Hematopoietic multipotent progenitor cell treated with erythropoietin and hydrocortisone succinate and interleukin-3 and kit ligand, for 15 days (in vitro differentiated cells): Measurements from ENCODE around the gene GALNT11.
"Not testable (repeated sequence)": the region's sequence is repeated elsewhere in the genome, so short reads cannot be mapped to it uniquely, and the experiment has no call there.

Experiments
- DNase-seq: peaks from one replicate; pipeline ENCODE4 v3.0.0-alpha.2; 2015; ENCODE audit warnings: low spot score

GALNT11 gene

GRCh38 chr7:152025077-152025936 is at the start of gene GALNT11:
Gene GALNT11, plus strand, starts transcription at chr7:152025674. Its CDS starts 68,554 bp downstream, at chr7:152094228.
- peak; percentile 91 for DNase-seq

DNA sequence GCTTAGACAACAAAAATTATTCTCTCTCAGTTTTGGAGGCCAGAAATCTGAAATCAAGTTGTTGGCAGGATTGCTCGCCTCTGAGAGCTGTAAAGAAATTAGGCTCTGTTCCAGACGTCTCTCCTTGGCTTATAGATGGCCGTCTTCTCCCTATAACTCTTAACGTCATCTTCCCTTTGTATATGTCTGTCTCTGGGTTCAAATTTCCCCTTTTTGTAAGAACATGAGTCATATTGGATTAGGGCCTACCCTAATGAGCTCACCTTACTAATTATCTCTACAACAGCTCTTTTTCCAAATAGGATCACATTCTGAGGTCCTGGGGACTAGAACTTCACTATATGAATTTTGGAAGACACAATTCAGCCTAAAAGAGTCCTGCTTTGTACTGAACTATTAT is 46.9 kb upstream of the GALNT11 start:
- DNase-seq = no peak

DNA sequence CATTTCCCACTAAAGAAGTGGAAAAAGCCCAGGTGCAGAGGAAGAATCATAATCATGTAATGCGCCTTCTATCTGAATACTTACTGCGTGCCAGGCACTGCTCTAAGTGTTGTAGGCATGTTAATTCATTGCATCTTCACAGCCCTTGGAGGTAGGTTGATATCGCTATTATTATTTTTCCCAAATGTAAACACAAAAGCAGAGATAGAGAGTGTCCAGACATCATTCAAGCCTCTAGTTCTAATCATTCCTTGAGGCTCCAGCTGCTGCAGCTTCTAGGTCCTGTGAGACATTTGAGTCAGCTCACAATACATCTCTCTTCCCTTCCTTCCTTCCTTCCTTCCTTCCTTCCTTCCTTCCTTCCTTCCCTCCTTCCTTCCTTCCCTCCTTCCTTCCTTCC is 44.3 kb upstream of the GALNT11 start:
- no peak for DNase-seq

DNA sequence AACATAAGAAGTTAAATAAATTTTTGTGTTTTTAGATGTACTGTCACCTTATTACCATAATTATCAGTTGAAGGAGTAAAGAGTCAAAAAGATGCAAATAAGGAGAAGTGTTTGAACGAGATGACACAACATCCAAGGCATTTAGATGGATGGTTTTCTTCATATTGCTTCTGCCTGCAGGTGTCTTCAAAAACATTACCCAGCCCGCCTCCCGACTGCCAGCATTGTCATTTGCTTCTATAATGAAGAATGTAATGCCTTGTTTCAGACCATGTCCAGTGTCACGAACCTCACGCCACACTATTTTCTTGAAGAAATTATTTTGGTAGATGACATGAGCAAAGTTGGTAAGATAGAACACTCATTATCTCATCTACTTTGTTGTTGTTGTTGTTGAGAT is 42.7 kb upstream of the GALNT11 start:
- no peak for DNase-seq

DNA sequence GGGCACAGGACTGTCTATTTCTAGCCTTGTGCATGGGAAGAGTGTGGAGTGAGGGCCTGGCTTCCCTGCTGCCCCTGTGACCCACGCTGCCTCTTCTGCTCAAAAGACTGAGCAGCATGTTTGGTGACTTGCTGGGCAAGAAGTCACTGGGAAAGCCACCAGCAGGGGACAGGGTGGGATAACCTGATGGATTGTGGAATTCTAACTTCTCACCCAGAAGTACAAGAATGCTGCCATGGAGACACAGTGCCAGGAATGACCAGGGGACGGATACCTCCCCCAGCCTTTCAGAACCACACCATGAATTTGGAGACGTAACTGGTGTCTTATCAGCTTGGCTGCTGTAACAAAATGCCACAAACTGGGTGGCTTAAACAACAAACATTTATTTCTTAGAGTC is 40.9 kb upstream of the GALNT11 start:
- DNase-seq = no peak

GRCh38 chr7:151987748-151988529 is 37.5 kb upstream of the GALNT11 start:
- DNase-seq = no peak

GRCh38 chr7:151992375-151992774 is 33.1 kb upstream of the GALNT11 start:
- DNase-seq = no peak

DNA sequence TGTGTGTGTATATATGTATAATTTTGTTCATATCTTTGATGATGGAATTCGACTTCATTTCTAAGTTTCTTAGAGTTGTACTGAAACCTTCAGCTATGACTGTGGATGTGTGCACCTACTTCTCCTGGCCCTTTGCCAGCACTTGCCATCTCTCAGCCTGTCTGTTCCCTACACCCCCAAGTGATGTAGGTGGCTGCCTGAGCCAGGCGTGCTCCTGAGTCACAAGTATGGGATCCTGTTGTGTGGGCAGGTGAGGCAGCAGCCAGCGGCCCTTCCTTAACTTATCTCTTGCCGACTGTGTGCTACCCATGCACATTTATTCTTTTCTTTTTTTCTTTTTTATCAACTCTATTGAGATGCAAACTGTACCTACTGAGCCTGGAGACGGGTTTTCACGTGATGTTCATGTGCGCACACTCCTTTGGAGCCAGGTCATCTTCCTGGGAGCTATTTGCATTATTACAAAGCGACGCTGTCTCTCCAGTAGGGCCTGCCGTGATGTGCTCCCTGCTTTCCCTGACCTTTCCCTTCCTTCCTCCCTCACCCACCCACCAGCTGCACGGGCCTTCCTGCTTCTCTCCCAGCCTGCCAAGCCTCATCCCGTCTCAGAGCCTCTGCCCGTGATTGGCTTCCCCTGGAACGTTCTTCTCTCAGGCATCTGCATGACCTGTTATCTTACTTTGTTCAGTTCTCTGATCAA is 31.3 kb upstream of the GALNT11 start:
- DNase-seq = no peak

DNA sequence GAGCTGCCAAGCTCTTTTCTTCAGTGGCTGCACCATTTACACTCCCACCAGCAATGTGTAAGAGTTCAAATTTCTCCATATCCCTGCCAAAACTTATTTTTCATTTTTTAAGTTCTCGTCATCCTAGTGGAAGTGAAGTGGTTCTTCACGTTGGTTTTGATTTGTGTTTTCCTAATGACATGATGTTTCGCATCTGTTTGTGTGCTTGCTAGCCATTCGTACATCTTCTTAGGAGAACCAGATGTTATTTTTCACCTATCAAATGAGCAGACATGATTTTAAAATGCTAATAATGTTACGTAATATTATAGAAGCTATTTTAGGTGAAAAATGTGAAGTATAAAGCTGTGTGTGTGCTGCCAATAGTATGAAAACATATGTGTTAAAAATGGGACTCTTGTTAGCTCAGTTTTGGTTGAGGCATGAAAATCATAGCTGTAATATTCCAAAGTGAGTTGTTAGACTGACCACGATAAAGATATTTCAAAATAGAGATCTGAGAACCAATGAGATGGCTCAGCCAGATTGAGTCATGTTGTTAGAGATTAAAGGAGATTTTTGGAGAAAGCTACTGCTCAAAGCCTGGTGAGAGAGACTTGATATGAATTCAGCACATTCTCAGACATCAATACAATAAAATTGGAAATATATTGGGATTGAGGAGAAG is 25.9 kb upstream of the GALNT11 start:
- no peak for DNase-seq

GRCh38 chr7:152000191-152000590 is 25.3 kb upstream of the GALNT11 start:
- DNase-seq = no peak

DNA sequence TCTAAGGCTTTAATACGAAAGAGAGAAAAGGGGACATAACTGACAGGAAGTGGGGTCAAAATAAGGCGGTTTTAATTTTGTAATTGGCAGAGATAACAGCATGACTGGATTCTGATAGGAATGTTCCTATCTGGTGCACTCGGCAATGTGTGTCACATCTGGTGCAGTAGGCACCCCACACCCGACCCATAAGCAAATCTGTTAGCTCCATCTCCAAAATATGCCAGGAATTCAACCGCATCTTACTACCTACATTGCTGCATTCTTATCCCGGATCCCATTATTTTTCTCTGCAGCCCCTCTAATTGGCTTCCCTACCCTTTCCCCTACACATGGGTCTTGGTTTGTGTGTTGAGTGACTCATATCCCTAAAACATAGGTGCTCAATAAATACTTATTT is 19.1 kb upstream of the GALNT11 start:
- no peak for DNase-seq

- no peak for DNase-seq
These were observed 13.6 kb upstream of the GALNT11 start for GRCh38 chr7:152011860-152012259.

- no peak for DNase-seq
These were observed 12.2 kb upstream of the GALNT11 start for GRCh38 chr7:152013230-152013629.

- no peak for DNase-seq
These were observed 11.5 kb upstream of the GALNT11 start for GRCh38 chr7:152013974-152014373.

GRCh38 chr7:152014722-152015121 is 10.8 kb upstream of the GALNT11 start:
- DNase-seq = no peak

GRCh38 chr7:152015600-152015999 is 9.9 kb upstream of the GALNT11 start:
- DNase-seq = no peak

GRCh38 chr7:152016947-152017346 is 8.5 kb upstream of the GALNT11 start:
- no peak for DNase-seq

GRCh38 chr7:152017683-152018082 is 7.8 kb upstream of the GALNT11 start:
- not testable (repeated sequence) for DNase-seq

- DNase-seq = not testable (repeated sequence)
These were observed 3.7 kb upstream of the GALNT11 start for GRCh38 chr7:152021740-152022139.

DNA sequence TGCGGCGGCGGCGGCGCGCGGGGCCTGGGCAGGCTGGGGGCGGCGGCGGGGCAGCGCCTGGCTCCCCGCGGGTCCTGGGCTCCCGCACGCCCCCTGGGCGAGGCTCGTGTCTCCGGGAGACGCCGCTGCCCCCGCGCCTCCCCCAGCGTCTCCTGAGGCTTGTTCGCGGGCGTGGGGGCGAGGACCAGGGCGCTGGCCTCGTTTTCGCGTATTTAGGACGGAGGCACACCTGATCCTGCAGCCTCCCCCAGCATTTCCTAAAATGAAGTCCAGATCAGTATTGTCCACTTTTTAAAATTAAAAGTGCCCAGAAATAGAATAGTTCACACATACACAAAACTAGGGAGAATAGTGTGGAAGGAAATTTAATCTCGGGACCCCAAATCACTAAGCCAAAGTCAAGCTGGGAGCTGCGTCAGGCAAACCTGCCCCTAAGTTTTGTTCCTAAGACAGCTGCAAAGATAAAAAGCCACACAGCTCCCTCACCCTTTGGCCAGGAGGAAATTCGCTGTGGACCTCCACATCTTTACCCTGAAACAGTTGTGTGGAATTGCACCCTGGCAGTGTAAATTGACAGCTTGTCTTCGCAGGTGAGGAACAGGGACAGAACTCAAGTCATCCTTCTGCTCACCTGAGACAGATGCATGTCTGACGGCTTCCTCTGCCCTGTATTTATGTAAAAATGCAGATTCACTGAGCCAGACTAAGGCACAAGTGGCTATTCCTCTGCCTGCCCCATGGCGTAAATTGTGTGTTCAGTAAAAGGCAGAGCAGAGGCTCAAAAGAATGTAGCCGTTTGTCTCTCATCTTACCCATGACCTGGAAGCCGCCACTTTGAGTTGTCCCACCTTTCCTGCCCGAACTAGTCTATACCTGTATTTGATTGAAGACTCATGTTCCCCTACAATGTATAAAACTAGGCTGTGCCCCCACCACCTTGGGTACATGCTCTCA is 740 bp downstream of the GALNT11 start:
- no peak for DNase-seq
